ENCODE measurements around the gene GPC3. TPM values are rescaled to one million over a fixed set of nuclear protein-coding genes. Genes with fewer than 3 reads are reported as not detected.

GPC3 gene
- total and polyA plus RNA-seq, 2 of the 4 experiments (the other 2 are of a cell fraction) = not detected

DNA sequence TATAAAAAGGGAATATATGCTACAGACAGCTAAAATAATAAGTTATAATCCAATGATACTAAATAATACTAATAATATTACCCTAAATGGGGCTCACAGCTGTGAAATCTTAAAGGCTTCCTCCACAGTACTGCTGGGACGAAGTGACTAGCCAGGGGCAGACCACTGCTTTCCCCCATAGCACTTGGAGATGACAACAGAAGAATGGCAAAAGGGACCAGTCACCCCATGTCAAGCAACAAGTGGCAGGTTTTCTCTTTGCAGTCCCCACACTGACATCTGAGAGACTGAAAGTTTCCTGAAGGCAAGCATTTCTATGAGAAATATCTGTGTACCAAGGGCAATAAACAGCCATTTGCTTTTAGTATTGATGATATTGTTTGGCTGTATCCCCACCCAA, 396.6 kb downstream of the GPC3 start:
- Histone ChIP-seq H3K27me3 (ENCODE audit: control insufficient read depth, insufficient read depth, low read length) (peaks cover 6% of the 10 kb centered on the region), H3K79me1 (ENCODE audit: low read depth in 1 of 2, low read length in 2 of 2) (no peaks in the 10 kb centered on the region), H3K36me3 (ENCODE audit: control insufficient read depth, insufficient read depth, low read length) (no peaks in the 10 kb centered on the region), H3K14ac (replicated peaks; ENCODE audit: low read depth, low read length) (no peak overlapping the region), H2AK5ac (ENCODE audit: low read depth, low read length) (no peak overlapping the region), H4K8ac (ENCODE audit: low read depth in 2 of 2, low read length in 2 of 2) (no peak overlapping the region), H3K9me3 (ENCODE audit: control insufficient read depth, insufficient read depth, low read length) (no peaks in the 10 kb centered on the region), H3K18ac (ENCODE audit: low read depth, low read length) (no peak overlapping the region), H2BK15ac (ENCODE audit: low read depth, low read length) (no peak overlapping the region), H4K91ac (ENCODE audit: insufficient read depth, low read depth, low read length) (no peak overlapping the region), H3K4ac (ENCODE audit: low read depth, low read length) (no peak overlapping the region), H3K27ac (ENCODE audit: insufficient read depth, low read length) (no peak overlapping the region), H3K4me3 (ENCODE audit: insufficient read depth, low read depth, low read length) (no peak overlapping the region), H3K4me2 (ENCODE audit: low read depth, low read length) (no peak overlapping the region), H4K5ac (ENCODE audit: low read depth, low read length) (no peak overlapping the region), H3K9me1 (ENCODE audit: insufficient read depth, low read length) (no peaks in the 10 kb centered on the region), H2BK5ac (ENCODE audit: low read depth, low read length, poor library complexity, severe bottlenecking) (no peak overlapping the region), H3K9ac (ENCODE audit: low read depth, low read length) (no peak overlapping the region), H2BK20ac (ENCODE audit: low read depth, low read length) (no peak overlapping the region), H3K4me1 (ENCODE audit: control insufficient read depth, insufficient read depth, low read length) (no peaks in the 10 kb centered on the region), H2BK120ac (ENCODE audit: low read depth, low read length) (no peak overlapping the region), H4K20me1 (ENCODE audit: insufficient read depth, low read length) (no peaks in the 10 kb centered on the region), H2AK9ac (replicated peaks; ENCODE audit: low read depth, low read length, poor library complexity) (no peak overlapping the region), H2AFZ (replicated peaks; ENCODE audit: low read length, poor library complexity) (no peak overlapping the region), H3K23ac (ENCODE audit: low read depth, low read length) (no peak overlapping the region), H3K56ac (ENCODE audit: extremely low read depth, insufficient read depth, low read length) (no peak overlapping the region)
- TF ChIP-seq RCOR1 (IDR thresholded peaks at IDR 0.05; ENCODE audit: insufficient replicate concordance, low read length) (no peak), MAZ (IDR thresholded peaks at IDR 0.05; ENCODE audit: borderline replicate concordance, low read depth, low read length) (no peak), MXI1 (IDR thresholded peaks at IDR 0.05; ENCODE audit: borderline replicate concordance, low read depth, low read length) (no peak), NFE2L2 (IDR thresholded peaks at IDR 0.05; ENCODE audit: low read depth, low read length) (no peak), RAD21 (IDR thresholded peaks at IDR 0.05; ENCODE audit: low read length) (no peak)
- TF ChIP-seq, protein P1, sequence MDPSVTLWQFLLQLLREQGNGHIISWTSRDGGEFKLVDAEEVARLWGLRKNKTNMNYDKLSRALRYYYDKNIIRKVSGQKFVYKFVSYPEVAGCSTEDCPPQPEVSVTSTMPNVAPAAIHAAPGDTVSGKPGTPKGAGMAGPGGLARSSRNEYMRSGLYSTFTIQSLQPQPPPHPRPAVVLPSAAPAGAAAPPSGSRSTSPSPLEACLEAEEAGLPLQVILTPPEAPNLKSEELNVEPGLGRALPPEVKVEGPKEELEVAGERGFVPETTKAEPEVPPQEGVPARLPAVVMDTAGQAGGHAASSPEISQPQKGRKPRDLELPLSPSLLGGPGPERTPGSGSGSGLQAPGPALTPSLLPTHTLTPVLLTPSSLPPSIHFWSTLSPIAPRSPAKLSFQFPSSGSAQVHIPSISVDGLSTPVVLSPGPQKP (IDR thresholded peaks at IDR 0.05; ENCODE audit: borderline replicate concordance, low read depth, low read length) = no peak
- dilution Hi-C loops (cut with HindIII; ENCODE audit: low sequenced_read_pairs, unreplicated experiment) (no loop called here), in situ Hi-C loops (cut with MboI; ENCODE audit: low sequenced_read_pairs) (no loop called here), intact Hi-C loops (cut with micrococcal nuclease) (no loop called here)
- BruUV-seq (replicated peaks) = no TSS peak
- ChIA-PET POLR2A (ENCODE audit: unreplicated experiment) (no interaction called here), CTCF (no interaction called here)
- DNase-seq (no peak), ATAC-seq (ENCODE audit: low read depth) (no peak)
- no CpG with 5 or more reads among the region's 1 CpG for WGBS, 2 experiments (ENCODE audit: extremely low coverage in 2 of 2, insufficient read length in 1 of 2)

Data from IMR-90 (cell line).